PC-3 (cell line): ENCODE results near the gene MPZL3. TPM values are rescaled to one million over a fixed set of nuclear protein-coding genes. Genes with fewer than 3 reads are reported as not detected.
A peak's percentile ranks its signal among the peaks of the same experiment; 100 is the strongest.

ENCODE experiments used
- ATAC-seq: fragments of 200-7000 bp; cut with Tn5 transposase; 2 replicates; pipeline ENCODE4 v1.9.1; 2020; ENCODE audit warnings: mild to moderate bottlenecking, moderate library complexity
- BruUV-seq: library from RNA; stranded (reverse); fragments of 400-500 nt; replicated peaks from 2 replicates; lab custom pipeline; 2021; lab: Mats Ljungman, UMichigan
- CTCF ChIA-PET: fragments of 300-600 bp; sonication (Branson Sonifier 250); formaldehyde crosslinking; loops from one replicate; lab custom pipeline; 2022; ENCODE audit warnings: antibody characterized with exemption; lab: Charles Lee
- POLR2A ChIA-PET: fragments of 300-600 bp; sonication (Branson Sonifier 250); formaldehyde crosslinking; loops from one replicate; lab custom pipeline; 2022; ENCODE audit warnings: antibody characterized with exemption; ENCODE audit not compliant: unreplicated experiment; lab: Charles Lee
- DNase-seq: peaks from one replicate; pipeline ENCODE4 v3.0.0-alpha.2; 2015
- H2AFZ ChIP-seq: fragments of 300-600 bp; sonication (generic); 2 replicates; pipeline ENCODE4 v1.6.0; 2016; ENCODE audit warnings: antibody characterized with exemption, low read length
- H3F3A ChIP-seq: fragments of 300-600 bp; sonication (generic); one replicate; pipeline ENCODE4 v1.6.0; 2017; ENCODE audit warnings: antibody characterized with exemption, low read length, control low read depth, mild to moderate bottlenecking; ENCODE audit not compliant: unreplicated experiment
- H3K27ac ChIP-seq: fragments of 300-600 bp; sonication (generic); 2 replicates; pipeline ENCODE4 v1.5.1; 2016; ENCODE audit warnings: mild to moderate bottlenecking, low read length
- H3K27me3 ChIP-seq: fragments of 300-600 bp; sonication (generic); 2 replicates; pipeline ENCODE4 v1.6.1; 2016; ENCODE audit warnings: low read length, mixed read lengths
- H3K36me3 ChIP-seq: fragments of 300-600 bp; sonication (generic); 2 replicates; pipeline ENCODE4 v1.6.1; 2016; ENCODE audit warnings: low read depth, mixed run types, low read length, mixed read lengths
- H3K4me1 ChIP-seq: fragments of 300-600 bp; sonication (generic); 2 replicates; pipeline ENCODE4 v1.5.1; 2016; ENCODE audit warnings: low read length; ENCODE audit not compliant: insufficient read depth
- H3K4me2 ChIP-seq: fragments of 300-600 bp; sonication (generic); 2 replicates; pipeline ENCODE4 v1.6.0; 2016; ENCODE audit warnings: low read length
- H3K4me3 ChIP-seq: fragments of 300-600 bp; sonication (generic); 2 replicates; pipeline ENCODE4 v1.5.1; 2016; ENCODE audit warnings: mild to moderate bottlenecking, low read length, mixed read lengths
- H3K79me2 ChIP-seq: fragments of 300-600 bp; sonication (generic); 2 replicates; pipeline ENCODE4 v1.6.1; 2017; ENCODE audit warnings: low read length, mixed read lengths
- H3K9ac ChIP-seq: fragments of 300-600 bp; sonication (generic); 2 replicates; pipeline ENCODE4 v1.6.0; 2016; ENCODE audit warnings: mild to moderate bottlenecking, low read length
- H3K9me2 ChIP-seq: fragments of 300-600 bp; sonication (generic); replicated peaks from 2 replicates; pipeline ENCODE4 v1.6.1; 2016; ENCODE audit warnings: mixed run types, low read length, mixed read lengths
- H3K9me3 ChIP-seq: fragments of 300-600 bp; sonication (generic); 2 replicates; pipeline ENCODE4 v1.6.1; 2016; ENCODE audit warnings: low read length, mixed read lengths
- H4K20me1 ChIP-seq: fragments of 300-600 bp; sonication (generic); 2 replicates; pipeline ENCODE4 v1.6.1; 2016; ENCODE audit warnings: low read length, mixed read lengths
- CTCF ChIP-seq: fragments of 300-600 bp; sonication (generic); conservative IDR thresholded peaks from 2 replicates; pipeline ENCODE4 v1.5.1; 2017; ENCODE audit warnings: antibody characterized with exemption, low read depth, mild to moderate bottlenecking, low read length
- EZH2 ChIP-seq: fragments of 300-600 bp; sonication (generic); IDR thresholded peaks from one replicate; pipeline ENCODE4 v1.6.1; 2017; ENCODE audit warnings: antibody characterized with exemption, mild to moderate bottlenecking, low read length; ENCODE audit not compliant: unreplicated experiment
- EZH2phosphoT487 ChIP-seq: fragments of 300-600 bp; sonication (generic); IDR thresholded peaks from 2 replicates; pipeline ENCODE4 v1.6.1; 2018; ENCODE audit warnings: mild to moderate bottlenecking, antibody characterized with exemption, low read length, borderline replicate concordance
- intact Hi-C: fragments of 100-400 bp; cut with micrococcal nuclease; formaldehyde crosslinking; loops from 2 replicates; pipeline ENCODE4 v1.9.0; 2023
- total RNA-seq: library from RNA; depleted of rRNA; stranded (reverse); fragments of >200 nt; gene quantifications from 2 replicates; pipeline ENCODE4 v1.2.3, GENCODE V29; 2014

MPZL3 gene
- total RNA-seq, 1 experiment from 2014 or later = 7.0 TPM

GRCh38 chr11:118230088-118230487 lies 22.1 kb downstream of the MPZL3 start:
- BruUV-seq = no TSS peak
- Histone ChIP-seq H3K79me2 (no peaks in the 10 kb centered on the region), H3K27me3 (no peaks in the 10 kb centered on the region), H2AFZ (no peak overlapping the region), H3K36me3 (no peaks in the 10 kb centered on the region), H3K4me1 (peaks cover 22% of the 10 kb centered on the region), H3F3A (no peaks in the 10 kb centered on the region), H3K9me2 (no peaks in the 10 kb centered on the region), H3K4me2 (no peak overlapping the region), H3K27ac (no peak overlapping the region), H4K20me1 (no peaks in the 10 kb centered on the region), H3K9me3 (no peaks in the 10 kb centered on the region), H3K9ac (no peak overlapping the region), H3K4me3 (no peak overlapping the region)
- ATAC-seq (no peak), DNase-seq (no peak)
- intact Hi-C loops = no loop called here
- ChIA-PET POLR2A (interaction anchor here (0.6 kb wide), 1 partner anchor 289 kb away, joined by 5 read pairs; no protein-coding TSS in a partner anchor), CTCF (no interaction called here)
- no peak for TF ChIP-seq EZH2phosphoT487

GRCh38 chr11:118229274-118229847 lies 22.8 kb downstream of the MPZL3 start:
- no peaks in the 10 kb centered on the region for H3K27me3 ChIP-seq
- H2AFZ ChIP-seq = no peak overlapping the region
- H3K9me2 ChIP-seq = no peaks in the 10 kb centered on the region
- no peak overlapping the region for H3K4me3 ChIP-seq
- no peak overlapping the region for H3K9ac ChIP-seq
- POLR2A ChIA-PET = no interaction called here
- CTCF ChIA-PET = interaction anchor here (0.9 kb wide), 1 partner anchor 30 kb away, joined by 7 read pairs; no protein-coding TSS in a partner anchor
- no peak overlapping the region; the same call in 1 of the 2 replicates for H3K27ac ChIP-seq
- H3K4me2 ChIP-seq = 0 out of 2 replicates have a peak overlapping the region, but pooled peaks have one; percentile 2
- BruUV-seq = no TSS peak
- peak; percentile 94 for ATAC-seq
- no peaks in the 10 kb centered on the region for H3K79me2 ChIP-seq
- DNase-seq = peak; percentile 71
- H3K4me1 ChIP-seq = peaks cover 22% of the 10 kb centered on the region
- H3K9me3 ChIP-seq = no peaks in the 10 kb centered on the region
- TF ChIP-seq EZH2 (no peak), CTCF (no peak), EZH2phosphoT487 (no peak)
- intact Hi-C loops = no loop called here
- no peaks in the 10 kb centered on the region for H3F3A ChIP-seq
- H3K36me3 ChIP-seq = no peaks in the 10 kb centered on the region
- H4K20me1 ChIP-seq = no peaks in the 10 kb centered on the region

- Histone ChIP-seq H3K9me3 (no peaks in the 10 kb centered on the region), H3K27me3 (no peaks in the 10 kb centered on the region), H3K4me2 (no peak overlapping the region), H3K79me2 (no peaks in the 10 kb centered on the region), H2AFZ (no peak overlapping the region), H3K9ac (no peak overlapping the region), H3K4me3 (no peak overlapping the region), H4K20me1 (no peaks in the 10 kb centered on the region), H3K4me1 (peaks cover 20% of the 10 kb centered on the region), H3K36me3 (no peaks in the 10 kb centered on the region), H3K9me2 (no peaks in the 10 kb centered on the region), H3F3A (no peaks in the 10 kb centered on the region), H3K27ac (no peak overlapping the region)
- ChIA-PET POLR2A (no interaction called here), CTCF (no interaction called here)
- no TSS peak for BruUV-seq
- no peak for TF ChIP-seq EZH2
- no peak for TF ChIP-seq CTCF
- TF ChIP-seq EZH2phosphoT487 = no peak
- intact Hi-C loops = no loop called here
- DNase-seq (no peak), ATAC-seq (no peak)
Observed at GRCh38 chr11:118227865-118228785, 24.0 kb downstream of the MPZL3 start.
